Medulla oblongata (tissue), 1 donor: ENCODE data around the gene ADAM15.

Source experiments
- DNase-seq: peaks from one replicate; pipeline ENCODE4 v3.0.0-alpha.2; 2015; ENCODE audit errors: extremely low spot score

ADAM15 gene

DNA sequence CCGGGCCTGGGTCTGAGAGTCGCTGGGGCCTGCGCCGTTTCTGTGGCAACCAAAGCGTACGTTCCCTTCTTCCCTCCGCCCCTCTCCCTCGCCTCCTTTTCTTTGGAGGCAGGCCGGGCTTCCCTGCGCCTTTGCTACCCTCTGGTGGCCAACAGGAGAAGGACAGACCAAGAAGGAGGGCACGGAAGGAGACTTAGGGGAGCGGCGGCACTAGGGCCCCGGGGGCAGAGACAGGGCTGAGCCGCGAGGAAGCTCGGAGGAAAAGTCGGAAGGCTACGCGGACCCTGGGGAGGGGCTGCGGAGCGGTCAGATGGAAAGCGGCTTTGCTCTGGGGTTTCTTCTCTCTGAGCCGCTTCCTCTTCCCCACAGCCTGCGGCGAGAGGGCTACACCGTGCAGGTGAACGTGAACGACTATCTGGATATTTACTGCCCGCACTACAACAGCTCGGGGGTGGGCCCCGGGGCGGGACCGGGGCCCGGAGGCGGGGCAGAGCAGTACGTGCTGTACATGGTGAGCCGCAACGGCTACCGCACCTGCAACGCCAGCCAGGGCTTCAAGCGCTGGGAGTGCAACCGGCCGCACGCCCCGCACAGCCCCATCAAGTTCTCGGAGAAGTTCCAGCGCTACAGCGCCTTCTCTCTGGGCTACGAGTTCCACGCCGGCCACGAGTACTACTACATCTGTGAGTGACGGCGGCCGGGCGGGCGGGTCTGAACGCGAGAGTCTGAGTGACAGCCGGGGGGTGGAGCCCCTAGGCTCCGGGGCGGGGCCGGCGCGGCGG is 33.8 kb downstream of the ADAM15 start:
- peak; percentile 97 for DNase-seq

DNA sequence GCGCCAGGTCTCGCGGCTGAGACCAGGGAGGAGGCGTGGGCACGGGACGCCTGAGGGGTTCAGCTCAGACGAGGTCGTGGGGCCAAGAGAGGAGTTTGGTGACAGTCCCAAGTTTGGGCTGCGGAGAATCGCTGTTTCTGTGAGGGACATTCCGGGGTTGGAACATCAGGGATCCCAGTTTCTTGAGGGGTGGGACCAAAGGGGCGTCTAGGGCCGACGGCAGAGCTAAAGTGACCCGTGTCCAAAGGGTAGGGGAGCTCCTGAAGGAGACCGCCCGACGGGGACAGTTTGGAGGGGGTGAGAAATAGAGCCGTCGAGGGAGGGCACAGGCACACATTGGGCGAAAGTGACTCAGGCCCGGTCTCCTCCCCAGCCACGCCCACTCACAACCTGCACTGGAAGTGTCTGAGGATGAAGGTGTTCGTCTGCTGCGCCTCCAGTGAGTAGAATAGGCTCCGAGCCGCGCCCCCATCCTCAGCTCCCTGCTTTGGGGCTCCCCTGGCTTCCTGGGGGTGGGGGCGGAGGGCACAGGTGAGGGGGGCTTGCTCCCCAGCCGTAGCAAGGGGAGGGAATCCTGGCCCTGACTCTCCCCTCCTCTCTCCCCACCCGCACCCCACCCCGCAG is 34.5 kb downstream of the ADAM15 start:
- peak; percentile 35 for DNase-seq

DNA sequence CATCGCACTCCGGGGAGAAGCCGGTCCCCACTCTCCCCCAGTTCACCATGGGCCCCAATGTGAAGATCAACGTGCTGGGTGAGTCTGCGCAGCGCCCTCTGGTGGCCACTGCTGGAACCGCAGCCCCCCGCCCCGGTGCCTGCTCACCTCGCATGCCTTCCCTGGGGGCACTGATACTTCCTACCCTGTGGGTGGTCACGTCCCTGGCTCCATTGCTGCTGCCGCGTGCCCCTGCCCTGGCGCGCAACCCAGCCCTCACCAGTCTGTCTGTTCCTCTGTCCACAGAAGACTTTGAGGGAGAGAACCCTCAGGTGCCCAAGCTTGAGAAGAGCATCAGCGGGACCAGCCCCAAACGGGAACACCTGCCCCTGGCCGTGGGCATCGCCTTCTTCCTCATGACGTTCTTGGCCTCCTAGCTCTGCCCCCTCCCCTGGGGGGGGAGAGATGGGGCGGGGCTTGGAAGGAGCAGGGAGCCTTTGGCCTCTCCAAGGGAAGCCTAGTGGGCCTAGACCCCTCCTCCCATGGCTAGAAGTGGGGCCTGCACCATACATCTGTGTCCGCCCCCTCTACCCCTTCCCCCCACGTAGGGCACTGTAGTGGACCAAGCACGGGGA is 35.1 kb downstream of the ADAM15 start:
- DNase-seq = peak; percentile 45

DNA sequence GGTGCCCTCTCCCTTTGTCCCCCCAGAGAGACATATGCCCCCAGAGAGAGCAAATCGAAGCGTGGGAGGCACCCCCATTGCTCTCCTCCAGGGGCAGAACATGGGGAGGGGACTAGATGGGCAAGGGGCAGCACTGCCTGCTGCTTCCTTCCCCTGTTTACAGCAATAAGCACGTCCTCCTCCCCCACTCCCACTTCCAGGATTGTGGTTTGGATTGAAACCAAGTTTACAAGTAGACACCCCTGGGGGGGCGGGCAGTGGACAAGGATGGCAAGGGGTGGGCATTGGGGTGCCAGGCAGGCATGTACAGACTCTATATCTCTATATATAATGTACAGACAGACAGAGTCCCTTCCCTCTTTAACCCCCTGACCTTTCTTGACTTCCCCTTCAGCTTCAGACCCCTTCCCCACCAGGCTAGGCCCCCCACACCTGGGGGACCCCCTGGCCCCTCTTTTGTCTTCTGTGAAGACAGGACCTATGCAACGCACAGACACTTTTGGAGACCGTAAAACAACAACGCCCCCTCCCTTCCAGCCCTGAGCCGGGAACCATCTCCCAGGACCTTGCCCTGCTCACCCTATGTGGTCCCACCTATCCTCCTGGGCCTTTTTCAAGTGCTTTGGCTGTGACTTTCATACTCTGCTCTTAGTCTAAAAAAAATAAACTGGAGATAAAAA is 35.9 kb downstream of the ADAM15 start:
- no peak for DNase-seq

DNA sequence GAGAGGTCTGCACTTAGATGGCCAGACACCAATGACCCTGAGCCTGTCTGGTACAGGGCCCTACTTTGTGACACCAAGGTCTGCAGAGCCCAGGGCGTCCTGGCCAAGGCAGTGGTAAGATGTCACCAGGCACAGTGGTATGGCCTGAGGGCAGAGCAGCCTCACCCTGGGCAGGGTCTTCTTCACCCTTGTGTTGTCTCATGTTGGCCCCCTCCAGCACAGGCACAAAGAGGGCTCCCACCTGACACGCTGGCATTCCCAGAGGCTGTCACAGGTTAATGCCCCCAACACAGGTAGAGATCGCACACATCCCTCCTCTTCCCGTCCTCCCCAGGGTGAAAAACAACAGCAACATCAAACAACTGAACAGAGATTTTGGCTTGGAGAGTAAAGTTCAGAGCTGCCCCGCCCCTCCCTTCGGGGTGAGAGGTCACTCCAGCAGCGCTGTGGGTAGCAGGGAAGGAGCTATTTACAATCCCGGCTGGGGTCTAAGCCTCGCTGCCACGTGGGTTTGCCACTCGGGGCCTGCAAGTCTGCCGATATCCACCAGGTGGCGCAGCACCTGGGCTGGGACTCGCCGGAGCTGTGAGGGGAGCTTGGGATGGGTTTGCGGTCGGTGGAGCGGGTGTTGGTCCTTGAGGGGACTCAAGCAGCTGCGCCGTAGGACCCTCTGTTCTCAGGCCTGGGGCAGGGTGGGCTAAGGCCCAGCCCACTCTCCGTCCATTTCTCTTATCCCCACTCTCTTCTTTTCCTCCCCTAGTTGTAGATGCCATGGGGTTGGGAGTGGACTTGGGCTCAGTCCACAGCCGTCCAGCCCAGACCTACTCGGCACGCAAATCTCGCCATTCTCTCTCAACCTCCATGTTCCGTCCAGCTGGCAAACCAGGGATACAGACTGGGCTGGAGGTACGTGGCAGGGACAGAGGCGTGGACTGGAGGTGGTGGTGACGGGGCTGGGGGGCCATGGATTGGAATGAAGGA is 40.2 kb downstream of the ADAM15 start:
- DNase-seq = peak; percentile 80

DNA sequence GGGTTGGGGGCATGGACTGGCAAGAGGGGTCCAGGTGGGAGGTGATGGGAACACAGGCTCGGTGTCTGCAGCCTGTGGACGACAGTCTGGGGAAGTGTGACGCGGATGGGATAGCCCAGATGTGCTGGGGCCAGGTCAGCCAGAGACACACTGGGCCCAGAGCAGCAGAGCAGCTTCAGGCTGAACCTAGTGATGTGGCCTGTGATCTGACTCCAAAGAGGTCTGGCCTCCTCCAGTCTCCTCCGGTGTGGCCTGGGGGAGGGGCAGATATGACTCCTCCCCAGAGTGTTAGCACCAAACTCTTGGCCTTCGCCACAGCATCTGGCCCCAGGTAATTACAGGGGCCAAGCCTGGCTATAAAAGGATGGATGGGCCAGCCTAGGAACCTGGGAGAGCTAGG is 41.0 kb downstream of the ADAM15 start:
- no peak for DNase-seq

DNA sequence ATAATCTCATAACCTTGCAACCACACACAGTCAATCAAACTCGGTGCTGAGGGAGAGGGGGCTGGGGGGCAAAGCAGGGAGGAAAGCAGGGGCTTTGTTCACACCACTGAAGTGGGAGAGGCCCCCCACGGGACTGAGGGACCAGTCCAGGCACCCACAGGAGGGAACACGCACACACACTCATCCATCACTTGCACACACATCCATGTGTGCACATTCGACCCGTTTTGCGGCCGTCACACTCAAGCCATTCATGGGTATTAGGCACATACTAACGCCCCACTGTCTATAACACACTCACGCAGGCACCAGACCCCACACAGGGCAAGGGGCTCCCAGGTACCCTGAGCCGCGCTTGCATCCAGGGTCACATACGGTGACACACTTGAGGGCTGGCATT is 41.5 kb downstream of the ADAM15 start:
- DNase-seq = no peak

DNA sequence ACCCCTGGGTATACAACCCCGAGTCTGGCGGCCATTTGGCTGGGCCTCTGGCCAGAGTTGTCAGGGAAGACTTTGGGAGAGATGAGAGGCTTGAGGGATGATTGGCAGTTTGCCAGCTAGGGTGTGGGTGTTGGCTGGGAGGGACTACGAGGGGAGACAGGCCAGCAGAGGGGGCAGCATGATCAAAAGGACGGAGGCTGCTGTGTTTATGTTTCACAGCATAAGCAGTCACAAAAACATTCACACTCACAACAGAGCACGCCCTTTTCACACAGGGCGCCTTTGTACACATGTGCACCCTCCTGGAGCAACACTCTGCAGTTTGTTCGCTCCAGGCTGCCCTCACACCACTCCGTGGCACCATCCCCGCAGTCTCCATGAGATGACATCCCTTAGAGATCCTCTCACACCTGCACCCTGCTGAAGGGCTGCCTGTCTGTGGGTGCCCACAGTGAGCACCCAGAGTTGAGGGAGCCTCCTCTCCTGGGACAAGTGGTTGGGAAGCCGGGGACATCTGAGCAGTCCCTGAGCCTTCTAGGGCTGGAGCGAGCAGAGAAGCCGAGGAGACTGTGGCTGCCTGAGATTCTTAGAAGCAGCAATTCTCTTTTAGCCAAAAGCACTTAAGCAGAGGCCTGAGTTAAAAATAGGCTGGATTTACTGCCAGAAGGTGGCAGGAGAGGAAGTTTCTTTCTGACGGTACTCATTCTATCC is 43.0 kb downstream of the ADAM15 start:
- peak; percentile 63 for DNase-seq

DNA sequence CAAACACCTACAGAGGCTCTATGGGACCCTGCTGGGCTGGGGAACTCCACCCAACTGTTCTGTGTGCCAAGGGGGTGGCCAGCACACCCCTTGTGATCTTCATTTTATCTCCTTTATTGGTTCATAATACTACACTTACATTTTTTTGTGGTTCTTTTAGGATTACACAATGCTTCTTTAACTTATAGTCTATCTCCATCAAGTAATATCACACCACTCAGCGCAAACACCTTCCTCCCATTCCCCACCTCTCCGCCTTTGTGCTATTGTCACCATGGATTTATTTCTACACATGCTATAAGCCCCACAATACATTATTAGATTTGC is 43.5 kb downstream of the ADAM15 start:
- no peak for DNase-seq

DNA sequence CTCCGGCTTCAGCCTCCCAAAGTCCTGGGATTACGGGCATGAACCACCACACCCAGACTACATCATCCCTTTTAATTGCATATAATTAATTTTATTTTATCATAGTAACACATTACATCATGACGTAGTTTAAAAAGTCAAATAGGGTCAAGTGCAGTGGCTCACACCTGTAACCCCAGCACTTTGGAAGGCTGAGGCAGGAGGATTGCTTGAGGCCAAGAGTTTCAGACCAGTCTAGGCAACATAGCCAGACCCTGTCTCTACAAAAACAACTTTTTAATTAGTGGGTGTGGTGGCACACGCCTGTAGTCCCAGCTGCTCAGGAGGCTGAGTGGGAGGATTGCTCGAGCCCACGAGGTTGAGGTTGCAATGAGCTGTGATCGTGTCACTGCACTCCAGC is 48.2 kb downstream of the ADAM15 start:
- DNase-seq = no peak

DNA sequence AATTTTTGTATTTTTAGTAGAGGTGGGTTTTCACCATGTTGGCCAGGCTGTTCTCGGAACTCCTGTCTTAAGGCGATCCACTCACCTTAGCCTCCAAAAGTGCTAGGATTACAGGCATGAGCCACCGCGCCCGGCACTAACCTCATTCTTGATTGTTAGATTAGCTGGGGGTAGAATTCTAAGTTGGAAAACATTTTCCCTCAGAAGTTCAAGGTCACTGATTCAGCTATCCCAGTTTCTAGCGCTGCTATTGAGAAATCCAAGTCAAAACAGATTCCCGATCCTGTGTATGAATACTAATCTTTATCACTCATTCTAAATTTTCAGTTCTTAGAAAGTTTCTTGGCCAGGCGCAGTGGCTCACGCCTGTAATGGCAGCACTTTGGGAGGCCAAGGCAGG is 52.2 kb downstream of the ADAM15 start:
- DNase-seq = no peak

DNA sequence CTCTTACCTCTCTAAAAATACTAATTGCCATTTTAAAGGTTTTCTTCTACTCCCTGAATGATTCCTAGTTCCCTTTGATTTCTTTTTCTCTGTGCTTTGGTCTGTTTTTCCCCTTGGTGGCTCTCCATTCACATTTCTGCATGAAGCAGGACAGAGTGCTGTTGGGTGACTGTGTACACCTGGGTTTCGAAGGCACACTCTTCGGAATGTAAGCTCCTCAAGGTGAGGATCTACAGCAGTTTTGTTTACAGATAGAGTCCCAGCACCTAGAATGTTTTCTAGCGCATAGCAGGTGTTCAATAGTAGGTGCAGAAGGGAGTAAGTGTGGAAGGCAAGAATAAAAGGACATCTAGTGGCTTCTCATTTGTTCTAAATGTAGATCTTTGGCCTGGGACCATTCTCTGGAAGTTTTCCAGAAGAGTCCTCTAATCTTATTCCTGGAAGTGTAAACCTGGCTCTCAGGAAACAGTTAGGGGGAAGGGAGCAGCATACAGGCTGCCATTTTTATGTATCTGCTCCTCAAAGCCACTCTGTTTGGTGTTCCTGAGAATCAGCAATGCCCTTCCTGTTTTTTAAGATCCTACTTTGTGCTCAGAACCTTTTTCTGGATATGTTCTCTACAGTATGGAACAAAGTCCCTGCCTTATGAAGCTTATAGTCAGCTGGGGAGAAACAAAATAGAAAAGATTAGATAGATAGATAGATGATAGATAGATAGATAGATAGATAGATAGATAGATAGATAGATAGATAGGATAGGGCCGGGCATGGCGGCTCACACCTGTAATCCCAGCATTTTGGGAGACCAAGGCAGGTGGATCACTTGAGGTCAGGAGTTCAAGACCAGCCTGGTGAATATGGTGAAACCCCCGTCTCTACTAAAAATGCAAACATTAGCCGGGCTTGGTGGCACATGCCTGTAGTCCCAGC is 53.8 kb downstream of the ADAM15 start:
- DNase-seq = no peak

DNA sequence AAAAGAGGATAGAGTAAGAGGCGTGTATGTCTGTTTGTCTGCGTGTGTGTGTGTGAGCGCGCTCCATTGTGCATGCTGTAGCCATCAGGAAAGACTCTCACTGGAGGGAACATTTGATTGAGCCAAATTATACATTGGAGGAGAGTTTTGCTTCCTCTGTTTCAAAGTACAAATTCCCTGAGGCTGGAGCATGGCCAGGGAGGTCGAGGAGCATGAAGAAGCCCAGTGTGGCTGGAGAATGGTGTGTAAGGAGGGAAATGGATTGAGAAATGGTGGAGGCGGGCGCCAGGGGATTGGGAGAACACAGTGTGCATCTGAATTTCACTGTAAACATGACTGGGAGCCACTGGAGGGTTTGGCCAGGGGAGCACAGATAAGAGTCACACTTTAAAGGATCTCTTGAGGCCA is 54.5 kb downstream of the ADAM15 start:
- no peak for DNase-seq

DNA sequence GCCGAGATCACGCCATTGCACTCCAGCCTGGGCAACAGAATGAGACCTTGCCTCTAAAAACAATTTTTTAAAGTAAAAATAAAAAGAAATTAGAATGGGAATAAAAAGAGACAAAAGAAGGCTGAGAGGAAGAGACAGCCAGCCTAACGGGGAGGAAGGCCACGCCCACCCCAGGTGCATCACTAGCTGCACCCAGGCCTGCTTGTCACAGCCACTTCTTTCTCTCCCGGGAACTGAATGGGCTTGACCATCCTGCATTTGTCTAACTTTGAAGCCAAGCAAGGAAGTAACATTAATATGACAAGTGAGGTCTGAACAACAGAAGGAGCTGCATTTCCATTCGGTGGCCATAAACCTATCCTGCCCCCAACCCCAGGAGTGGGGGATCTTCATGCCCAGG is 55.7 kb downstream of the ADAM15 start:
- no peak for DNase-seq

DNA sequence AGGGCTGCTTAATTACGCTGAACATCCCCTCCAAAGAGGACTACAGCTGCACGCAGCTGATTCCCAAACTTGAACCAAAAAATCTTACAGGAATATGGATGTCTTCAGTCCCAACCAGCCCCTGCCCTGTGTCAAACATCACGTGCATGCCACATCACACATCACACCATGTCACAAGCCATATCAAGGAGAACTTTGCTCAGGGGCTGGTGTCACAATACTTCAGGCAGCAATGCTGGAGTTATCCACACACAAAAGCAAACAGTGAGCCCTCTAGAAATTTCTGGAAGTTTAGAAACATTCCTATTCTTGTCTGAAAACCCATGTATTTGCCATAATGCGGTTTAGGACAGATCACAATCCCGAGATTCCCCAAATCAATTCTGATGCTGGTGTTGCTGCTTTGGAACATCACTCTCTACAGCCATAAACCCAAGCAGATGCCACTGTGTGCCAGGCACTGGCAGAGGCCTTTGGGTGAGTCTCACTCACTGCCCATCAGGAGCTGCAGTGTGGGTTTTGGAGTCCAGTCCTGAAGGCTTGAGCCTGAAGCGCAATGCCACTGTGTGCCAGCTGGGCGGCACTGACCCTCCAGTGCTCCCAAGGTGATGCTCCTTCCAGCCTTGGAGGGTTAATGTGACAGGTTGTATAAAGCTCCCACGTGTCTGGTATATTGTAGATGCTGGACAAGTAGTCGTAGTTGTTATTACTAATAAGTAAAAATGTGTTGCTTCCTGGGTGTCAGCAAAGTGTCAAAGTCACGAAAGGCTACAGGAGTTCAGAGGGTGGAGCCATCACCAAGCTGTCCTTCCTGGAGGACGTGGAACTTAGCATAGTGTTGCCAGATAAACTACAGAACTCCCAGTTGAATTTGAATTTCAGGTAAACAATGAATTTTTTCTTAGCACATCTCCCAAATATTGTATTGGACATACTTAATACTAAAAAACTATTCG is 56.5 kb downstream of the ADAM15 start:
- DNase-seq = no peak

DNA sequence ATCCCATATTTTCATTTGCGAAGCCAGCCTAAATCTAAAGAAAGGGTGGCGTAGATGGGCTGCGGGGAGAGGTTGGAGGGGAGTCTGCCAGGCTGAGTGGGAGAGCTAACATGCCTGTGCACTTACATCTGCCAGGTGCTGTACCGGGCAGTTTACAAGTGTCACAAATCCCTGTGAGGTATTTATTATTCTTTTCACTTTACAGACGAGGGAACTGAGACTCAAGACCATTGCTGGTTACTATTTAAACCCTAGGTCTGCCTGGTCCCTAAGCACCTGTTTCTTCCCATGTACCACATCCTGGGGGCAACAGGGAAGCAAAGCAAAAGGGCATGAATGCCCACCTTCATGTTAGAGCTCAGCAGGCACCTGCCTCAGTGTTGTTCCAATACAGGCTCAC is 57.2 kb downstream of the ADAM15 start:
- no peak for DNase-seq

DNA sequence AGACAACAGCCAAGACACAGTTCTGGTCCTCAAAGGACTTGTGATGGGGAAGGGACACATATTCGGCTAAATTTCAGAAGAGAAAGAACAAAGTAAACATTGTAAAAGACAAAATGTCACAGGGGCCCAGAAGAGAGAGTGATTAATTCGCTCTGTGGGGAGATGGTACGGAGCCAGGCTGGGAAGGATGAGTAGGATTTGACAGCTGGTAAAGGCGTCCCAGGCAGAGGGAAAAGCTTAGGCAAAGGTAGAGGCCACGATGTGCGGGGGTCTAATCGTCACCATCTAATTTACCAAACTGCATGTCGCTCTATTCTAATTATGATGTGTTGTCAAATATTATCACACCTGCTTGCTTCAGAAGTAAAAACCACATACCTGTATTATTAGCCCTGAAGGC is 59.3 kb downstream of the ADAM15 start:
- DNase-seq = no peak

DNA sequence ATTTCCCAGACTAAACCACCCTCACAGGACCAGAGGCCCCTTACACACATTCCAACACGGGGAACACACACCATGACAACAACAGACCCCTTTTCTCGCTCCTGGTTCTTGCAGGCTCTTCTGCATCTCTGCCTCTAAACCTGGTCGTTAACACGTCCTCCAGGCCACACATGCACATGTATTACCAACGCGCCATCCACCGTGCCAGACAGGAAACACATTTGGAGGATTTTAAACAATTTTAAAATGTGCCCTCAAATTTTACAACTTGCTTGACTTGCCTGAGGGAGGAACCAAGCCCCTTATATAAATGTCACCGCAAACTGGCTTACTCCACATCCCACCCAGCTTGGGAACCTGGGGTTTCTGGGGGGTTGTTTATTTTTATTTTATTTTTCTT is 59.7 kb downstream of the ADAM15 start:
- DNase-seq = no peak
